SKM-1 (cell line): Measurements from ENCODE around the gene MTURN.
"Not testable (repeated sequence)": the region's sequence is repeated elsewhere in the genome, so short reads cannot be mapped to it uniquely, and the experiment has no call there.

ENCODE experiments used
- DNase-seq: peaks from one replicate; lab custom pipeline; 2025; ENCODE audit not compliant: unreplicated experiment; lab: John Stamatoyannopoulos, UW

MTURN gene

GRCh38 chr7:30177186-30177585 lies 42.4 kb downstream of the MTURN start:
- DNase-seq: no peak

- DNase-seq: no peak
Measured at GRCh38 chr7:30177965-30178364, 43.2 kb downstream of the MTURN start.

DNA sequence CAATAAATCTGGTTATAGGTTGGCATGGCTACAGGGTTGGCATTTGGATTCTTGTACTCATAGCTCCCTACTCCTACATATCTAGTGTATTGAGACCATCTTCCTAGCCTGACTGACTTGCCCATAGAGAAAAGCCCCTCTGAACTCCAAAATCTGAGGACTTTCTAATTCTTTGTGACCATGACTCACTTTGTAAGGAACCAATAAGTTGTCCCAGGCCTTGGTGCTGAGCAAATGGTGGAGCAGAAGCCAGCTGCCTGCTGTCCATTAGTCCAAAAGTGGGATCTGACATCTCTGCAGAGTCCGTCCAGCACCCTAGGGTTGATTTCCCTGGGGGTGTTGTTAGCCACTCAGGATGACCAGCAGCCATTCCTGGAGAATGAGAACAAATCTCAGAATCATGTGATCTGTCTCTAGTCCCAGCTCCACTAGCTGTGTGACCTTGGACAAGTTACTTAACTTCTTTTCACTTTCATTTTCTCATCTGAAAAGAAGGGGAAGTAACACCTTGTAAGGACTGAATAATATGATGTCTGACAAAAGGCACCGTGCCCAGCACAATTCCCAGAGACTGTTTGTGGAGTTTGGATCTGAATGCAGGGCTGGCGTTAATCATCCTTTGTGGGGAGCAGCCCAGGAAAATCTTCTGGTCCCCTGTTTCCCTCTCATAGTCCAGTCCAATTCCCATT lies 44.1 kb downstream of the MTURN start:
- peak; percentile 9 for DNase-seq

DNA sequence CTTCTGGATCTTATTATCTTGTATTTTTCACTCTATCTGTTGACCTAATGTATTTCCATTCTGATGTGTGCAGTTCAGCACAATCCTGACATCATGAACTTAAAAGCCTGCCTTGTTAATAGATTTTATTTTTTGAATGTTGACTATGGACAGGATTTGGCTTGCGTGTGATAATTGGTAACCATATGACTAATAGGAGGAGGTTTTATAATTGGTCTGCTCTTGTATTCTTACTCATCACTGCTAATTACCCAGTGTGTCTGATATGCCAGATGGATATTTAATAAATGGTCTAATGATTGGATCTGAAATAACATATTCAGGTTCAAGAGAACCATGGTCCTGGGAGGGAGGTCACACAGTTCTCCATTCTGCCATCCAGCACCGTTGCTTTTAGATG lies 45.9 kb downstream of the MTURN start:
- no peak for DNase-seq

- no peak for DNase-seq
Measured at GRCh38 chr7:30181211-30181610, 46.4 kb downstream of the MTURN start.

DNA sequence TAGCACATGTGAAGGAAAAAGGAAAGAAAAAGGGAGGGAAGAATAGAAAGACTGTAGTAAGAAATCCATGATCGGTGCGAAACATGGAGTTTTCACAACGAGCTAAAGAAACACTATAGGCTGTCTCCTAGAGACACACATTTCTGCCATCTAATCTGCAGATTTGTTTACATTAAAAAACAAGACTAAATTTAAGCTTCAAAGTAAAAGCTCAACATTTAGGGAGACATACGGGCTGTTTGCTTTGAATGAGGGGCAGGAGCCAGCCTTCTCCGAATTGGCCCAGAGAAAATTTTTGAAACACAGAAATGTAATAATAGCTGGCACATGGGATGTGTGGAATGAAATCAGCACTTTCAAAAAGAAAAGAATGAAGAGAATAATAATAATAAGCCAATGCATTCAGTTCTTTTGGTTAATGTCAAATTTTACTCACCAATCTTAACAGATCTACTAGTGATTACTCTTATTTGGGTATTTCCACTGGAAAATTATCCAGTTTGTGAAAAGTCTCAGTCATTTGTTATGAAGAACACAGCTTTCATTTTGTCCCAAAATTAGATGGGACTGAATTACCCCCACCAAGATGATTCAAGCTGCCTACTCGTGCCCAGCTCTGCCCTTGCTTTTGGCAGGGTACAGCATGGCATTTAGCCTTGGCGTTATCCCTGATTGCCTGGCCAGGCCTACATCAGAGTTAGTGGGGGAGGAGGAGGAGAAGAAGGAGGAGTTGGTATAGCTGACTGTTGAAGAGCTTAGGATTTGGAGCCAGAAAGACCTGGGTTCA lies 47.1 kb downstream of the MTURN start:
- DNase-seq: no peak

DNA sequence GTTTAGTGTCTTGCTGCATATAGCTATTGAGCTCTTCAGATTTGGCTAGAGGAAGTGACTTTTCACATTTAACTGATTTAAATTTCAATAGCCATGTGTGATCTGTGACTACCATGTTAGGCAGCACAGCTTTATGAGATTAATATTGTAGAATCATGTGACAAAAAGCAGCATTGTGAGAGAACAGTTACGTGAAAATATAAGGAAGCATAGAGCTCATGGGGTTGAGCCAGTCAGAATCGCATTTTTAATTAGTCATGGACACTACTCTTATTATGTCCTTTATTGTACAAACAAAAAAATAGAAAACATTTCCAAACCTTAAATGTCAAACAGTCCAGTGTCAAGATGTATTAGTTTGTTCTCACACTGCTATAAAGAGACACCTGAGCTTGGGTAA lies 48.0 kb downstream of the MTURN start:
- no peak for DNase-seq

- no peak for DNase-seq
Measured at GRCh38 chr7:30183749-30184369, 49.1 kb downstream of the MTURN start.

DNA sequence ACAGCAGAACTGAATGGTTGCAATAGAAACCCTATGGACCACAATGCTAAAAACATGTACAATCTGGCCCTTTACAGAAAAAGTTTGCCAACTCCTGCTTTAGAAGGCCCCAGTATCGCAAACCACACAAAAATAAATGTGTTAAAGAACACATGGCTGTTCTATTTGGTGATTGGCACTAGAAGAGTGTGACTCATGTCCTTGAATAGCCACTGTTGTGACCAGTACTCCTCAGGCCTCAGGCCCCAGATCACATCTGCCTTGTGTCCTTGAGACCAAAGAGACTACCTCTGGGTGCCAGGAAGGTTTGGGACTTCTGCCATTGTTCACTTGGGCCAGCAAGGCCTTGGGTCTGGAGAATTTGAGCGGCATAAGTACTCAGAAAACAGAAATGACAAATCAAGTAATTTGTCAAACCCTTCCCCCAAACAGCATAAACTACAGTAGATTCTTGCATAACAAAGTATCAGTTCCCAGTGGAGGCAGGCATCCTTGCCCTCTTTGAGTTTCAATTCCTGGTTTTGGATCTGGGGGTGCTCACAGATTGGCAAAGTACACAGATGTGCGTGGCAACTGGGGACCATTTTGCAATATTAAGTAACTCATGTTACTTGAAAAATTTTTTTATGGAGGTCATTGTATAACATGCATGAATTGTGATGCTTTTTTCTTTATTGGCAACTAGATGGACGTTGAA lies 50.2 kb downstream of the MTURN start:
- peak; percentile 32 for DNase-seq

GRCh38 chr7:30185496-30185895 lies 50.7 kb downstream of the MTURN start:
- DNase-seq: no peak

DNA sequence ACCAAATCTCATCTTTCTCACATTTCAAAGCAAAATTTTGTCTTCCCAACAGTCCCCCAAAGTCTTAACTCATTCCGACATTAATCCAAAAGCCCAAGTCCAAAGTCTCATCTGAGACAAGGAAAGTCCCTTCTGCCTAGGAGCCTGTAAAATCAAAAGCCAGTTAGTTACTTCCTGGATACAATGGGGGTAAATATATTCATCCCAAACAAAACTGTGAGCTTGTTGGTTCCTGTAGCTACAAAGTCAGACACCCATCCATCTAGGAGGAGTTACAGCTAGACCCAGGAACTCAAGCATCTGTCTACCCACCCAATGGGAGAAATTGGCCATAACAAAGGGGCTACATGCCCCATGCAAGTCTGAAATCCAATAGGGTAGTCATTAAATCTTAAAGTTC lies 51.9 kb downstream of the MTURN start:
- no peak for DNase-seq

DNA sequence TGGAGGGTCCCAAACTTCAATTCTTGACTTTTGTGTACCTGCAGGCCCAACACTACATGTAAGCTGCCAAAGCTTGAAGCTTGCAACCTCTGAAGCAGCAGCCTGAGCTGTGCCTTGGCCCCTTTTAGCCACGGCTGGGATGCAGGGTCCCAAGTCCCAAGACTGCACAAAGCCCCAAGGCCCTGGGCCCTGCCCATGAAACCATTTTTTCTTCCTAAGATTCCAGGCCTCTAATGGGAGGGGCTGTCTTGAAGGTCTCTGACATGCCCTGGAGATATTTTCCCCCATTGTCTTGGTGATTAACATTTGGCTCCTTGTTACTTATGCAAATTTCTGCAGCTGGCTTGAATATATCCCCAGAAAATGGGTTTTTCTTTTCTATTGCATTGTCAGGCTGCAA lies 52.7 kb downstream of the MTURN start:
- no peak for DNase-seq

DNA sequence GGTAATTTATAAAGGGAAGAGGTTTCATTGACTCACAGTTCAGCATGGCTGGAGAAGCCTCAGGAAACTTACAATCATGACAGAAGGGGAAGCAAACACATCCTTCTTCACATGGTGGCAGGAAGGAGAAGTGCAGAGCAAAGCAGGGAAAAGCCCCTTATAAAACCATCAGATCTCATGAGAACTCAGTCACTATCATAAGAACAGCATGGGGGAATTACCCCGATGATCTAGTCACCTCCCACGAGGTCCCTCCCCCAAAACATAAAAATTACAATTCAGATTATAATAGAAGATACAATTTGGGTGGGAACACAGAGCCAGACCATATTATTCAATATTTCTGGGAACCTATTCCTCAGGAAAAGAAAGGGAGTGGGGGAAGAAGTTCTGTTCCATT lies 53.6 kb downstream of the MTURN start:
- not testable (repeated sequence) for DNase-seq

GRCh38 chr7:30188811-30189210 lies 54.0 kb downstream of the MTURN start:
- no peak for DNase-seq

GRCh38 chr7:30191809-30192208 lies 57.0 kb downstream of the MTURN start:
- no peak for DNase-seq

DNA sequence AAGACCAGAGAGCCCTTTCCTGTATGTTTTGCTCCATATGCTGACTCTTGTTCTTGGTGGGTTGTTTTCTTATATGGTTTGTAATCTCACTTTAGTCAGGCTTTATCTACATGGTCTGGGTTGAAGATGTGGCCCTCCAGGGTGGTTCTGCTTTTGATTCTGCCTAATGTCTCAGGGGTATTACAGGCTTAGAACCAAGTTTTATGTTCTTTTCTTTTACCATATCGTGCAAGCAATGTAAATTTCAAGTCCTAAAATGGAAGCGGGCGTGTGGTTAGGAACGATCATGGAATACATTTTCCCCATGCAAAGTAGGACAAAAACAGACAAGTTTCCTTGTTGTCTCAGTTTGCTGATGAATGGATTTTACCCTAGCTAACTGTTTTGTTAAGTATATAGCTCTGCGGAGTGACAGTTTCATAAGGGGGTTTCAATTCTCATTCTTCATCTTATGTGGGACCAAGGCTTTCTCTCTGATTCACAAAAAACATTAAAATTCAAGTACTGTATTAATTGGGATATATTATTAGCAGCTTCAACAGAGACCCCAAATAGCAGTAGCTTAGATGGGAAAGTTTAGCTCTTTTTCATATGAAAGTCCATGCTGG lies 58.7 kb downstream of the MTURN start:
- DNase-seq: no peak

DNA sequence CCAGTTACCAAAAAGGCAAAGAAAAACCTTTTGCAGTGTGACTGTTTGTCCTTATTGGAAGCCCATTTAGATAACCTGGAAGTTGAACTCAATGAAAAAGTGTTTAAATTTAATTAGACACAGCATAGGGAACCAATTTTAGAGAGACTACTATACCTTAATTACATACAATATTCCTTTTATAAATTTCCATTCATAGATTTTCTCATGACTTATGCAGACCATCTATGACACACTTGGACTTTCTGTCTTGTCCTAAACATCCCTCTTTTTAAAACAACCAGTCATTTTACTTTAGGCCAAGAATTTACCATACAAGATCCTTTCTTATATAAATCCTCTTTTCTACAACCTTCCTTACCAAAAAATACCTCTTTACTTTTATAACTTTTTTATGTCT lies 61.6 kb downstream of the MTURN start:
- DNase-seq: no peak

DNA sequence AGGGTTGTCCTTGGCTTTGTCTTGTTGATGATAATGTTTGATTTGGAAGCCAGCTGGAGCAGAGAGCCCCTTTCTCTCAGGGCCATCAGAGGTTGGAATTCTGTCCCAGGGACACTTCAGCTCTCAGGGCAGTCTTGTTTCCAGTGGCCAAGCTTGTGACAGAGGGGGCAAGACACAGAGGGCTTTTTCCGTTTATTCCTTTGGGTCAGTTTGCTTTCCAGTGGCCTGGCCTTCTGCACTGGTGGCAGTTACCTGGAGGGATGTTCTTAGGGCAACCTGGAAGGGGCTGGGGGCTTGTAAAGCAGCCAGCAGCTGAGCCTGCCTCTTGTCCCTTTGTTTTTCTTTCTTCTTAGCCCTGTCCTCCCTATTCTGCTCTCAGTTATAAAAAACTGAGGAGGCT lies 62.7 kb downstream of the MTURN start:
- no peak for DNase-seq

- no peak for DNase-seq
Measured at GRCh38 chr7:30199271-30199670, 64.5 kb downstream of the MTURN start.

DNA sequence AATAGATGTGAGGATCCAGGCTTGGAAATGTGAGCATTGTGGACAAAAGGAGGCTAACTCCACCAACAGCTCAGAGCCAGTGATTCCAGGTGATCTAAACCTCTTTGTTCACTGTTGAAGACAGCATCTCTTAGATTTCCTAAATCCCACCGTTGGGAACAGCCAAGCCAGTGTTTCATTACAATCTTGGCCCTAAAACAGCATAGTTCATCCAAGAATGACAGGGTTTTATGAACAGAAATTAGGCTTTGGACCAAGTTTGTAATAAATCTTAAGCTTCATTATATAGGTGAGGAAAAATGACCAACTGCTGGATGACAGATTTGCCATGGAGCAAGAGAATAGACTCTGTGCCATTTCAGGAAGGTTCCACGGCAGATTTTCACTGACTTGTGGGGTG lies 65.8 kb downstream of the MTURN start:
- DNase-seq: no peak

DNA sequence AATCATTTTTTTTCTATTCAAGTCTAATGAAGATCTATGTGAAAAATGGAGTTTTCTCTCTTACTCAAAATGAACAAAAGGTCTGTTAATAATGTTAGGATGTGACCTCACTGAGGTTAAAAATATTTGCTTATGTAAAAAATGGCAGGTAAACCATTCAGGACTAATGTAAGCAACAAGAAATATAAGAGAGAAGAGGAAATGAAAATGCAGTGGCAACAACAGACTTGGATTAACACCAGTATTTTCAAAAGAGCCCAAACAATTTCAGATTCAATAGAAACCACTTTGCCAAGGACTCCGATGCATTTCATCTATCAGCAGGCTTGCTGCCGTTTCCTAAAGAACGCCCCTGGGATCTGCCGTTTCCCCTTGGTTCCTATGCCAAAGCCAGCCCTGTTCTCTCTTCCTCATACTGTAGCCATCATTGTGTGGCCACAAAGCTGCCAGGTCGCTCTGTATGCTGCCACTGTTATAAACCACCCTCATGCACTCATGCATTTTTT lies 66.4 kb downstream of the MTURN start:
- no peak for DNase-seq
